HG03442 (cell line): ENCODE data around the gene ZNF205.
"Not testable (repeated sequence)": the region's sequence is repeated elsewhere in the genome, so short reads cannot be mapped to it uniquely, and the experiment has no call there.

ENCODE experiments used
- ATAC-seq: cut with Tn5 transposase; IDR thresholded peaks from one replicate; pipeline ENCODE4 v1.9.1; 2021; ENCODE audit warnings: mild to moderate bottlenecking, moderate library complexity; ENCODE audit not compliant: unreplicated experiment

Gene ZNF205

GRCh38 chr16:3165111-3165822 lies 52.9 kb downstream of the ZNF205 start:
- ATAC-seq: no peak

GRCh38 chr16:3166505-3166886 lies 54.1 kb downstream of the ZNF205 start:
- no peak for ATAC-seq

- not testable (repeated sequence) for ATAC-seq
Observed at GRCh38 chr16:3168729-3169128, 56.3 kb downstream of the ZNF205 start.
